HG02973 (cell line): ENCODE results near the gene LMO7.
"Not testable (repeated sequence)": the region's sequence is repeated elsewhere in the genome, so short reads cannot be mapped to it uniquely, and the experiment has no call there.

Source experiments
- ATAC-seq: cut with Tn5 transposase; IDR thresholded peaks from one replicate; pipeline ENCODE4 v1.9.1; 2021; ENCODE audit warnings: moderate library complexity; ENCODE audit not compliant: unreplicated experiment

Gene LMO7

DNA sequence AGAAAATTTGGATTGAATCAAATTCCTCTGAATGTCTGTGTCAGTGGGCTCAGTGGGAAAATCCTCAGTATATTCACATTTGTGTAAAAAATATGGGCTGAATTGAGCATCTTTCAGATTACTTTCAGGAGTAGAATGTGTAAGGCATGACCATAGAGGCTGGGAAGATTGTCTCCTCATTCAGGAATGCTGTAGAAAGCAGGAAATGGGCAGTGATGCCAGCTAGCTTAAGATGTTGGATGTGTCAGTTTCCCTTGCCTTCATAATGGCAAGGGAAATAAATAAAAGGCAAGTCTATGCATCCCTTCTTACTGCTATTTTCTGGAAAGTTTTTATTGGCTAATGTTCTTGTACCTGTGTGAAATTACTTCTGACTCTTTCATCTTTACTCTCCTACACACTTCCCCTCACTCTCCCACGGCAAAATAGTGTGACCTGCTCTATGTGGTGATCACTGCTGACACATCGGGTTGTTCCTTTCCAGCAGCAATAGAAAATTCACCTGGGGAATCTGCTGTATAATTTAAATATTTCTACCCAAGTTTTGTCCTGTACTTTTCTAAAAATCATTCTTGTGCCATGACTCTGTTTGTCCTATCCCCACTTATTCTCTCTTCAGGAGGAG lies 103.2 kb downstream of the LMO7 start:
- peak; percentile 77 for ATAC-seq

DNA sequence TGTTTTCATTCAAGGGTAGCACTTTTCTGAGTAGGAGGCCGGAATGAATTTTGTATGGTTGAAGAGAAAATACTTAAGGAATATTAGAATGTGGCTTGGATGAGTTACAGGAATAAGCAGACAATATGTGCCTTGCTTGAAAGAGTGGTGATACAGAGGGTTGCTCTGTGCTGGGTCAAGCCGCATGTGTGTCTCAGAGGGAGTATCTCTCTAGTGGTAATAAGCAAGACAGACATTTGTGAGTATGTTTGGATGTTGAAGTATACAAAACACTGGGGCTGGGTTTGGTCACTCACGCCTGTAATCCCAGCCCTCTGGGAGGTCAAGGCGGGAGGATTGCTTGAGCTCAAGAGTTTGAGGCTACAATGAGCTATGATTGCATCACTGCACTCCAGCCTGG lies 103.9 kb downstream of the LMO7 start:
- no peak for ATAC-seq

DNA sequence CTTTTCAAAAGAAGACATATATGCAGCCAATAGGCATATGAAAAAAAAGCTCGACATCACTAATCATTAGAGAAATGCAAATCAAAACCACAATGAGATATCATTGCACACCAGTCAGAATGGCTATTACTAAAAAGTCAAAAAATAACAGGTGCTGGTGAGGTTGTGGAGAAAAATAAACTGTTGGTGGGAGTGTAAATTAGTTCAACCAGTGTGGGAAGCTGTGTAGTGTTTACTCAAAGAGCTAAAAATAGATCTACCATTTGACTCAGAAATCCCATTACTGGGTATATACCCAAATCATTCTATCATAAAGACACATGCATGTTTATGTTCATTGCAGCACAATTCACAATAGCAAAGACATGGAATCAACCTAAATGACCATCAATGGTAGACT lies 106.9 kb downstream of the LMO7 start:
- not testable (repeated sequence) for ATAC-seq

DNA sequence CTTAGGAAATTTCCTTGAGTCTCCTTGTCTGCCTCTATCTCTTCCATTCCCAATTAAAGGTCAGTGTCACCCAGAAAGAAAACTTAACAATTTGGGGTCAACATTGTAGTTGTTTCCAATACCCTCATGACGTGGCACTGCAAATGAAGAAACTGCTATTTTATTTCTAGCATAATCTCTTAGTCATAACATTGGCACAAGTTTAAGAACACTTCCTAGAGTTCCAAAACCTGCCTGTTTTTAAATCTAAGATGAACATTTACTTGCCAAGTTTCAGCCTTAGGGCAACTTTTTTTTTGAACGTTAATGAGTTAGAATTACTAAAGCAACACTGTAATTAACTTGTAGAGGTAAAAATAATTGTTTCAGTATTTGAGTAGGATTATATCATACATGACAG lies 108.0 kb downstream of the LMO7 start:
- ATAC-seq, result no peak

DNA sequence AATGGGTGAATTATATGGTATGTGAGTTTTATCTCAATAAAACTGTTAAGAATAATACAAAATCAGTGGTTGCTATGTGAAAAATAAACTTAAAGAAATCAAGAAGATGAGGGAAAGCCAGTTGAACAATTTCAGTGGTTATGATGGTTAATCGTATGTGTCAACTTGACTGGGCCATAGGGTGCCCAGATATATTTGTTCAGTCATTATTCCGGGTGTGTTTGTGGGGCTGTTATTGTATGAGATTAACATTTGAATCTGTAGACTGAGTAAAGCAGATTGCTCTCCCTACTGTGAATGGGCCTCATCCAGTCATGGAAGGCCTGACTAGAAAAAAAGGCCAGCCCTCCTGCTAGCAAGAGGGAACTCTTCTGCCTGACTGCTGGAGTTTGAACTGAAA lies 109.3 kb downstream of the LMO7 start:
- no peak for ATAC-seq

DNA sequence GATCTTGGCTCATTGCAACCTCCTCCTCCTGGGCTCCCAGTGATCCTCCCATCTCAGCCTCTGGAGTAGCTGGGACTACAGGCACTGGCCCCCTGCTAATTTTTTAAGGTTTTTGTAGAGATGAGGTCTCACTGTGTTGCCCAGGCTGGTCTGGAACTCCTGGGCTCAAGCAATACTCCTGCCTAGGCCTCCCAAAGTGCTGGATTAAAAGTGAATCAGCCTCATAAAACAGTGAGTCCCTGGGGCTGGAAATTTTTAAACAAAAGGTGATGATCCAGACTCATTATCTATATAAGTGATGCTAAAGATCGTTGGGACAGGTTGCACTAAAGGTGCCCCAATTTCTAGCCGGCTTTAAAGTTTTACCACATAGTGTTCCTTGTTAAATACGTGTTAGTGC lies 112.7 kb downstream of the LMO7 start:
- no peak for ATAC-seq

DNA sequence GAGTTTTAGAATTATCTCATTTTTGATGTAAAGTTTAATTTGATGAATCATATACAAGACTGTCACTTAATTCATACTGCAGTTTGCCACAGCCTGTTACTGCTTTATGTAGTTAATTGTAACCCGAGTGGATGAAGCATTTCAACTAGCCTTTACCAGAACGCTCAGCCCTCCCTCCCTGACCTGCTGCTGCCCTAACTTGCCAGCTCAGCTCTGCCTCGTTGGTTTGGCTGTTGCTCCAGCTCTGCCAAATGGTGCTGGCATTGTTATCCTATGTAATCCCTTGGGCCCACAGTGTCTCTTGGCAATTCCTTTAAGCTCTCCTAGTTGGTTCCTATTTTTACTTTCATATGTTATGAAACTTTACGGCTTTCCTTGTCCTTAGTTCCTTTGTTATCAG lies 113.3 kb downstream of the LMO7 start:
- no peak for ATAC-seq

DNA sequence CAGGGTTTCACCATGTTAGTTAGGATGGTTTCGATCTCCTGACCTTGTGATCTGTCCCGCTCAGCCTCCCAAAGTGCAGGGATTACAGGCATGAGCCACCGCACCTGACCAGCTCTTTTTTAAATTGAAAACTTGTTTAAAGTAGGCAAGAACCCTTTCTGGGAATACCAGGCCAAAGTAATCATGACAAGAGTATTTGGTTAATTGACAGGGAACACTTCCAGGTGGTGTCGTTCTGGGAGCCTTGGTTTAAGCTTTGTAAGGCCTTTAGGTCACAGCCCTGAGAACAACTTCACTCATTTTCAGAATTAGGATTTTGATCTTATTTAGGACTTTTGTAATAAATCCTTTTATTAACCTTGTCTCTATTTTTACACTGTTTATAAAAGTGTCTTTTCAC lies 115.2 kb downstream of the LMO7 start:
- ATAC-seq, result no peak

DNA sequence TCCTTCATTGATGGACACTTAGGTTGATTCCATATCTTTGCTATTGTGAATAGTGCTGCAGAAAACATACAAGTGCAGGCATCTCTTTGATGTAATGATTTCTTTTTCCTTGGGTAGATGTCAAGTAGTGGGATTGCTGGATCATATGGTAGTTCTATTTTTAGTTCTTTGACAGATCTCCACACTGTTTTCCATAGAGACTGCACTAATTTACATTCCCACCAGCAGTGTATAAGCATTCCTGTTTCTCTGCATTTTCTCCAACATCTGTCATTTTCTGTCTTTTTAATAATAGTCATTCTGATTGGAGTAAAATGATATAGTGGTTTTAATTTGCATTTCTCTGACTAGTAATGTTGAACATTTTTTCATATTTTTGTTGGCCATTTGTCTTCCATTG lies 116.7 kb downstream of the LMO7 start:
- no peak for ATAC-seq

DNA sequence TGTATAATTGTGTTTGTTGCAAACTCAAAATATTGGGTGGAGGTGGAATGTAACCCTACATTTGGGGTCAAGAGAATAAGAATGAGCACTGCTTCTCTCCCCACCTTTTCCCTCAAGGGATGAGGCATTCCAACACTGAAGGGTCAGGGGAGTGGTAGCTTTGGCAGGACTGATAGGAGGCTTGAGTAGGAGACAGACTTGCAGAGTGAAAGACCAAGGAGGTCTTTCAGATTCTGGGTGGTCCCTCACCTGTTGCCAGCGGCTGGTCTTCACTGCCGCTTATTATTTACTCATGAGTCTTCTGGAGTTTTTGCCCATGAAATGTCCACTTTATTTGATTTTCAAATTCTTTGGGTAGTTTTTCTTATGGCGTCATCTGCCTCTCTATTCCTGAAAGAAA lies 118.8 kb downstream of the LMO7 start:
- no peak for ATAC-seq

DNA sequence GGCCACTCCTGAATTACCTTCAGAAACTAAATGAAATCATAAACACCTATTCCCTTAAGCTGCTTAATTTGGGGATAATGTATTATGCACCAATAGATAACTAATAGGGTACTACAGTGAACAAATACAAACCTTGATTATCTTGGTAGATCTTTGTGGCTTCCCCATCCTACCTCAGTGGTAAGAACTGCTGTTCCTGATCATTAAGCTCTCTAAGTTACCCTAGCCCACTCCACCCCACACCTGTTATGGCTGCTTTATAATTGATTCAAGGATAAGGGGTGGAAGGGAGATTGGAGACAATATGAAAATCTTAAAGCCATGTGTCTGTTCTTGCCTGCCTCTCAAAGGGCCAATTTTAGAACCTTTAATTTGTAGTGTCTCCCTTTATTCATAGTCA lies 121.2 kb downstream of the LMO7 start:
- ATAC-seq, result no peak

DNA sequence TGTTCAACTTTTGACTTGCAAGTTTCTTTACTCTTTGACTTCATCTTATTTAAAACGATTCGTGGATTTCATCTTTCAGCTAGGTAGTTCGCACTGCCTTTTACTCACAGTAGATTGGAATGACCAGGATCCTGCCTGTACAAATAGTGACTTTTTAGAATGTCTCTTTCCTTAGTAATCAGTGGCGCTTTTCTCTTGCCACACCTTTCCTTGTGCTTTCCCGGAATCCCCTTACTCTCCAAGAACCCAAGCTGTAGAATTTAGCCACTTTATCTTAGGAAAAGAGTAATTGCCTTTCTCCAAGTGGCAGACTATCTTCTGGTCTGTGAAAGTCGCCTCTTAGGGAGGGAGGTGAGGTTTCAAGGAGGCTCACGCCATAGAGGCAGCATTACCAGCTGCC lies 123.4 kb downstream of the LMO7 start:
- ATAC-seq, result no peak

DNA sequence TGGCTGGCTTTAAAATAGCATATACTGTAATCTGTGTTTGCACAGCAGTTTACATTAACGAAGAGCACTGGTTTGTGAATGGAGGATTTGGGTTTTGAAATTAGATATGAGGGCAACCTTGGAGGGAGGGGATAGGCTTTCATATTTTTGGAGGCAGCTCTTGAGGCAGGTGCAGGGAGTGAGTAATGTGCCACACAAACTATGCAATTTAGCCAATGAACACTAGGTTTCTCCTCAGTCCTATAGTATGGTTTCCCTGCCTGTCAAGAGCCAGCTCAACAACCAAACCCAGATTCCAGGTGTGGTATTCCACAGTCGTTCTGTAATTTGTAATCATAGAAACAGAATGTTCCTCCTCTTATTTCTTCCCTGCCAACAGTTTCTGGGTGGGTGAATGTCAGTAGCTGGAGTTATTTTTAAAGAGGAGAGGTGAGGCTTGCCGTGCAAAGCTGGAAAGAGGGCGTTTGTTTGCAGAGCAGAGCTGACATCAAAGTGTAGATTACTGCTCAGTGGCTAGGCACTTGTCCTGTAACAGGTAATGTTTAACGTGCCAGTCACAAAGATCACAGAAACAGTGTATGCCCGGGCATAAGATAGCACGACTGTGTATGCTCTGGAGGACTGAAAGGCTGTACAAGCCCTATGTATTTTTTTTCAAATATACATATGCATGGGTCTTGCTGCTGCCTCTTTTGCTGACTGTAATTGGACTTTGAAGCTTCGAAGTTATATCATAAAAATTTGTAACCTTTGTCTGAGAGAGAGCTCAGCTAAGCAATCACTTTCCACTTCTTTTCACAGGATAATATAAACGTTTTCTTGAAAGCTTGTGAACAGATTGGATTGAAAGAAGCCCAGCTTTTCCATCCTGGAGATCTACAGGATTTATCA lies 124.2 kb downstream of the LMO7 start:
- peak; percentile 38 for ATAC-seq

DNA sequence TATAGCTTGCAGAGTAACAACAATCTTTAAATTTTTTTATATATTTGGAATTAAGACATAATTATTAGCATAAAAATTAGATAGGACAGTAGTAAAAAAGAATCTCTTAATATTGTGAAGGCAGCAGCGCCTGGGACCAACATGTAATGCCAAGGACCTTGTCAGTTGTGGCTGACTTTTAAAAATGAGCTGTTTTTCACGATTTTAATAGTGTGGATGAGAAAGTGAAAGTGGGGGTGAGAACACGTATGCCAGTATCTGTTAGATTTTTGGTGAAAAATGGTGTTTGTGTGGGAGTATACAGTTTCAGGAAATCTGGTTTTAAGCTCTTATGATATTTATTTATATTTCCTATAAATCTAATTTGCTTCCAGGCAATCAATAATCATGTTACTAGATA lies 125.2 kb downstream of the LMO7 start:
- ATAC-seq, result no peak

DNA sequence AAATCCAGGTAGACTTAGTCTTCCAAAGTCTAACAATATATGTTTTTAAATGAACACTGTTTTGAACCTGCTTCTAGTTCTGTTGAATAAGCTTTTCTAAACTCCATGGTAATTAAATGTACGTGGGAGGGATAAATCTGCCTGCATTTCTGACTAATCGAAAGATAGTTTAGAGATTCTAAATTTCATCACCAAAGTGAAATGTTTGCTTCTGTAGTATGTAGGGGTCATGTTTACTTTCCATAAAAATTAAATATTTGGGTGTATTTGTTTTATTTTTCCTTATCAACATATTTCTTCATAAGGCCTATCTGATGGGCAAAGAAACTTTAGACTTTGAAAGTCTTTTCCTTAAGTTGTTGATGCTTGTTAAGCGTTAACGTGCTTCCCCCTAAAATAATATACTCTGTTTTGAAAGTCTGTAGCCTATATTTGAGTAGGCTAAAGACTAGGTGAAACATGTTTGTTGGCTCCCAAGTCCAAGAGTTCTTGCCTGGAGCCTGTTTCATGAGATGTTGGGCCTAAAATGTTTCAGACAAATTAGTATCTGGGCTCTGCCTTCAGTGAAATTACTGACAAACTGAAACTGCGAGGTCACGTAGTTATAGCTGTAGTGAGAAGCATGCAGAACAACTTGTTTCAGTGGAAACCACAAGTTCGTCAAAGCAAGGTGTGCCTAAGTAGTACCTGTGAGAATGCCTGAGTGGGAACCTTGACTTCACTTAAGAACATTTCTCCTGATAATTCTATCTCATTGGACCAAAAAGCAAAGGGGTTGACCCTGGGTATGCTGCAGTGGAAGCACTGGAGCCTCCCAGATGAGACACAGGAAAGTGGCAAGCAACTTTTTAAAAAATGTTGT lies 126.2 kb downstream of the LMO7 start:
- peak; percentile 93 for ATAC-seq

DNA sequence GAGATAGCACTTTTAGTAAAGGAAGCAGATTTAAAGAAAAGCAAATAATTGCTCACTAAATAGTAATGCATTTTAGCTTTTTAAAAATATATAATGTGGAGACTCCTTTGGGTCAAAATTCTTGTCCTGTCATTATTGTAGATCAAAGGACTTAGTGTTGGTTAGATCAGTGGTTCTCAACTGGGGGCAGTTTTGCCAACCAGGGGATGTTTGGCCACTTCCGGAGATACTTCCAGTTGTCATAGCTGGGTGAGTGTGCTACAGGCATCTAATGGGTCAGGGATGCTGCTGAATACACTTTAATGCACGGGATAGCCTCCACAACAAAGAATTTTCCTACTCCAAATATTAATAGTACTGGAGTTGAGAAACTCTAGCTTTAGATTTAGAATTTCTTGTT lies 126.8 kb downstream of the LMO7 start:
- ATAC-seq, result no peak

DNA sequence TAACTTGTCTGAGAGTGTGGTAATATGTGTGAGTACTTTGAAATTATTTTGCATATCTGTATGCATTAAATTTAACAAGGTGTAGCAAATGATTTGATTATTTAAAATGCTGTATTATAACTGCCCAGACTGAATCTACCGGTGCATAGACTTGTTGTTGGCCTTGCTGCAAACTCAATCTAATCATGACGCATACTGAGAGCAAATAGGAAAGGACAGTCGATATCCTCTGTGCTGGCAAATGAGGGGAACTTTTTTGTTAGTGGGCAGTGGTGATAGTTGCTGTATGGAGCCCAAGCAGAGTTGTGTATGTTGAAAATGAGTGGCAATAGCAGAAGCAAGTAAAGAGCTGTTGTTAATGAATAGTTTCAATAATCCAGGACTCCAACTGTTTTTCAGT lies 127.4 kb downstream of the LMO7 start:
- ATAC-seq, result no peak

DNA sequence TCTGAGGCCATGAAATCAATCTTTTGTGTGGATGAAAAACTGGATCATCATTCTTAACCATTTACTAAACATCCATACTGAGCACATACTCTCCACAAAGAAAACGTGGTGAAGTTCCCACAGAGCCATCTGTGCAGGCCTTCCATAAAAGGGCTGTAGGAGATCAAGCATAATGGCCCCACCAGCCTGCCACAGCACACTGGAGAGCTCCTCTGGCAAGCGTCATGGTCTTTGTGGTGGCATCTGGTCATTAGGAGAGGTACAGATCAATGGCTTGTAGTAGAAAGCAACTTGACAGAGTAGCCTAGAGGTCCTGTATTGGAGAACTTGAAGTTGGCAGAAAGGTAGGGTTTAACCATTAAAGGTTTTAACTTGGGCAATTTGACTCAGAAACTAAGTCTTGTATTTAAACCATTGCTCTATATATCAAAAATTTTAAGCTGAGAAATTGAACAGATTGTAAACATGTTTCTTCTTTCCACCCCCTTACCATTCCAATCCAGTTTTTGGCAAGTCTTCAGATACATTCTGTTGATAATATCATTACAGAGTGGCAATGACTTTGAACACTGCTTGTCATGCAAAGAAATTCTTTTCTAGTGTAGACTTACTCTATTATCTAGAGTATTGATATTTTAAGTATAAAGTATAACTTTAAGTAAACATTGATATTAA lies 128.3 kb downstream of the LMO7 start:
- no peak for ATAC-seq

DNA sequence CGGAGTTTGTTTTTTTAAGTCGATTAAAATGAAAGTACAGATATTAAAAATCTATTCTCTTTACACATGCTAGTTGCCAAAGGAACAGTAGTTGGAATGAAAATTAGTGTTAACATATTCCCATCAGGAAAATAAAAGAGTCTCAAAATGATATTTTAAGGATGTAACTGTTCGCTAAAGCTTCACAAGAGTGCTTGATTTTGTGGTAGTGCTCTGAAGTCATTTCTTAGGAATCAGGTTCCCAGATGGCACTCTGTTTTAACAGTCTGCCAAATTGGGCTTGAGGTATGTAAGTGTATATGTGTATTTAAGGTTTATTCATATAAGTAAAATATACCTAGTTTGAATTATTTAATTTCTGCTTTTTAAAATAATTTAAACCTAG lies 128.8 kb downstream of the LMO7 start:
- ATAC-seq, result no peak

DNA sequence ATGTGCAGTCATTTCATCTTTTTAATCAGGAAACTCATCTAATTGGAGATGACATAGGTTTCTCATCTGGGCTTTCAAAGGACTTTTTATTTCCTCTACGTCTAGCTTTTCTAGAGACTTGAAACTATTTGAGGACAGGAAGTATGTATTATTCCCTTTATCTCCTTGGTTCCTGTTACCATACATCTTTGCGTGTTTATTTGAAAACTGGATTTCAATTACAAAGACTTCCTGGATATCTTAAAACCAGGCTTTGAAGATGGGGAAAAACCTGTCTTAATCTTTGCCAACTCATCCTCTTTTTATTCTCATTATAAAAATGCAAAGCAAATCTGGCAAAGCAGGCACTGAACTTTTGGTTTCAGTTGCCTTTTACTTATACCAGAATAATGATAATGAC lies 130.5 kb downstream of the LMO7 start:
- ATAC-seq, result no peak
